ENCODE measurements around the gene STAT4. TPM values are rescaled to one million over a fixed set of nuclear protein-coding genes. Genes with fewer than 3 reads are reported as not detected.

The STAT4 gene
- total RNA-seq, 1 experiment from 2014 or later: 0.44 TPM

DNA sequence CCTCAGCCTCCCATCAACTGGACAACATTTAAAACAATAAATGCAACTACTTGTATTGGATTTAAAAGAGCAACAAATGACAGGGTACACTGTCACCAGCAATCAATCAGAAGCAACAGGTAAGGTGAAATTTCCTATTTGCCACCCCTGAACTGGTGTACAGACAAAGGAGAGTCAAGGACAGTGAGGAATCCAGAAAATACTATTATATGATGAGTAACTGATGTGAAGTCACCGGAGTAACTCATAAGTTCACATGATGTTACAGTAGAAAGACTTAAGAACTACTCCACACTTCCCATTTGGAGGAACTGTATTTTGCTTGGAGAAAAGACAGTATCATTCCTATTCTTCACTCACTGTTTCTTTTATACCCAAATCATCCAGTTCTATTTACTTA, 132.7 kb downstream of the STAT4 start (continued):
- TF ChIP-seq CREB1 (CRISPR knock-in tag; IDR thresholded peaks at IDR 0.05) (no peak), TEAD1 (CRISPR knock-in tag; IDR thresholded peaks at IDR 0.05) (no peak)

GRCh38 chr2:191015831-191016230, 135.0 kb downstream of the STAT4 start:
- no peaks in the 10 kb centered on the region for H3K36me3 Mint-ChIP-seq
- H3K27me3 Mint-ChIP-seq (ENCODE audit: low read depth): peaks cover 11% of the 10 kb centered on the region; the same call in 1 of the 2 replicates
- no peak overlapping the region for H3K4me3 Mint-ChIP-seq
- DNase-seq (ENCODE audit: low spot score) (no peak), ATAC-seq (no peak)
- H3K9me3 Mint-ChIP-seq: no peaks in the 10 kb centered on the region; the same call in 1 of the 2 replicates
- ChIA-PET POLR2A (no interaction called here), CTCF (no interaction called here)
- H3K27ac Mint-ChIP-seq: no peak overlapping the region
- no peaks in the 10 kb centered on the region for H3K4me1 Mint-ChIP-seq
- TF ChIP-seq ZMAT4 (CRISPR knock-in tag; IDR thresholded peaks at IDR 0.05) (no peak), USF1 (CRISPR knock-in tag; IDR thresholded peaks at IDR 0.05) (no peak), ZNF423 (CRISPR knock-in tag; IDR thresholded peaks at IDR 0.05) (no peak), TEAD4 (CRISPR knock-in tag; IDR thresholded peaks at IDR 0.05) (no peak), CREM (CRISPR knock-in tag; IDR thresholded peaks at IDR 0.05) (no peak), ZSCAN18 (CRISPR knock-in tag; IDR thresholded peaks at IDR 0.05) (no peak), ZBTB21 (CRISPR knock-in tag; IDR thresholded peaks at IDR 0.05; ENCODE audit: borderline replicate concordance) (no peak), SMAD4 (CRISPR knock-in tag; IDR thresholded peaks at IDR 0.05) (no peak), FOXK1 (CRISPR knock-in tag; IDR thresholded peaks at IDR 0.05) (no peak), SP1 (CRISPR knock-in tag; conservative IDR thresholded peaks at IDR 0.05) (no peak), OVOL2 (CRISPR knock-in tag; IDR thresholded peaks at IDR 0.05; ENCODE audit: borderline replicate concordance) (no peak), PRDM15 (CRISPR knock-in tag; IDR thresholded peaks at IDR 0.05) (no peak), RORB (CRISPR knock-in tag; IDR thresholded peaks at IDR 0.05) (no peak), EMX1 (CRISPR knock-in tag; IDR thresholded peaks at IDR 0.05) (no peak), TP53 (CRISPR knock-in tag; IDR thresholded peaks at IDR 0.05) (no peak), HMGXB4 (CRISPR knock-in tag; IDR thresholded peaks at IDR 0.05) (no peak)
- TF ChIP-seq, protein P1, sequence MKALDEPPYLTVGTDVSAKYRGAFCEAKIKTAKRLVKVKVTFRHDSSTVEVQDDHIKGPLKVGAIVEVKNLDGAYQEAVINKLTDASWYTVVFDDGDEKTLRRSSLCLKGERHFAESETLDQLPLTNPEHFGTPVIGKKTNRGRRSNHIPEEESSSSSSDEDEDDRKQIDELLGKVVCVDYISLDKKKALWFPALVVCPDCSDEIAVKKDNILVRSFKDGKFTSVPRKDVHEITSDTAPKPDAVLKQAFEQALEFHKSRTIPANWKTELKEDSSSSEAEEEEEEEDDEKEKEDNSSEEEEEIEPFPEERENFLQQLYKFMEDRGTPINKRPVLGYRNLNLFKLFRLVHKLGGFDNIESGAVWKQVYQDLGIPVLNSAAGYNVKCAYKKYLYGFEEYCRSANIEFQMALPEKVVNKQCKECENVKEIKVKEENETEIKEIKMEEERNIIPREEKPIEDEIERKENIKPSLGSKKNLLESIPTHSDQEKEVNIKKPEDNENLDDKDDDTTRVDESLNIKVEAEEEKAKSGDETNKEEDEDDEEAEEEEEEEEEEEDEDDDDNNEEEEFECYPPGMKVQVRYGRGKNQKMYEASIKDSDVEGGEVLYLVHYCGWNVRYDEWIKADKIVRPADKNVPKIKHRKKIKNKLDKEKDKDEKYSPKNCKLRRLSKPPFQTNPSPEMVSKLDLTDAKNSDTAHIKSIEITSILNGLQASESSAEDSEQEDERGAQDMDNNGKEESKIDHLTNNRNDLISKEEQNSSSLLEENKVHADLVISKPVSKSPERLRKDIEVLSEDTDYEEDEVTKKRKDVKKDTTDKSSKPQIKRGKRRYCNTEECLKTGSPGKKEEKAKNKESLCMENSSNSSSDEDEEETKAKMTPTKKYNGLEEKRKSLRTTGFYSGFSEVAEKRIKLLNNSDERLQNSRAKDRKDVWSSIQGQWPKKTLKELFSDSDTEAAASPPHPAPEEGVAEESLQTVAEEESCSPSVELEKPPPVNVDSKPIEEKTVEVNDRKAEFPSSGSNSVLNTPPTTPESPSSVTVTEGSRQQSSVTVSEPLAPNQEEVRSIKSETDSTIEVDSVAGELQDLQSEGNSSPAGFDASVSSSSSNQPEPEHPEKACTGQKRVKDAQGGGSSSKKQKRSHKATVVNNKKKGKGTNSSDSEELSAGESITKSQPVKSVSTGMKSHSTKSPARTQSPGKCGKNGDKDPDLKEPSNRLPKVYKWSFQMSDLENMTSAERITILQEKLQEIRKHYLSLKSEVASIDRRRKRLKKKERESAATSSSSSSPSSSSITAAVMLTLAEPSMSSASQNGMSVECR (CRISPR knock-in tag; IDR thresholded peaks at IDR 0.05; ENCODE audit: borderline replicate concordance): no peak
- TF ChIP-seq, protein P2, sequence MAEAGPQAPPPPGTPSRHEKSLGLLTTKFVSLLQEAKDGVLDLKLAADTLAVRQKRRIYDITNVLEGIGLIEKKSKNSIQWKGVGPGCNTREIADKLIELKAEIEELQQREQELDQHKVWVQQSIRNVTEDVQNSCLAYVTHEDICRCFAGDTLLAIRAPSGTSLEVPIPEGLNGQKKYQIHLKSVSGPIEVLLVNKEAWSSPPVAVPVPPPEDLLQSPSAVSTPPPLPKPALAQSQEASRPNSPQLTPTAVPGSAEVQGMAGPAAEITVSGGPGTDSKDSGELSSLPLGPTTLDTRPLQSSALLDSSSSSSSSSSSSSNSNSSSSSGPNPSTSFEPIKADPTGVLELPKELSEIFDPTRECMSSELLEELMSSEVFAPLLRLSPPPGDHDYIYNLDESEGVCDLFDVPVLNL (CRISPR knock-in tag; IDR thresholded peaks at IDR 0.05; ENCODE audit: borderline replicate concordance, low read depth): no peak
- TF ChIP-seq, protein P3, sequence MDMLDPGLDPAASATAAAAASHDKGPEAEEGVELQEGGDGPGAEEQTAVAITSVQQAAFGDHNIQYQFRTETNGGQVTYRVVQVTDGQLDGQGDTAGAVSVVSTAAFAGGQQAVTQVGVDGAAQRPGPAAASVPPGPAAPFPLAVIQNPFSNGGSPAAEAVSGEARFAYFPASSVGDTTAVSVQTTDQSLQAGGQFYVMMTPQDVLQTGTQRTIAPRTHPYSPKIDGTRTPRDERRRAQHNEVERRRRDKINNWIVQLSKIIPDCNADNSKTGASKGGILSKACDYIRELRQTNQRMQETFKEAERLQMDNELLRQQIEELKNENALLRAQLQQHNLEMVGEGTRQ (CRISPR knock-in tag; IDR thresholded peaks at IDR 0.05): no peak
